GM19397 (cell line): Measurements from ENCODE around the gene LY86.
"Not testable (repeated sequence)": the region's sequence is repeated elsewhere in the genome, so short reads cannot be mapped to it uniquely, and the experiment has no call there.

Experiments used
- ATAC-seq: cut with Tn5 transposase; IDR thresholded peaks from one replicate; pipeline ENCODE4 v1.9.1; 2021; ENCODE audit warnings: mild to moderate bottlenecking, moderate library complexity; ENCODE audit not compliant: unreplicated experiment

The LY86 gene

GRCh38 chr6:6649824-6650349, 61.4 kb downstream of the LY86 start:
- ATAC-seq, result no peak

DNA sequence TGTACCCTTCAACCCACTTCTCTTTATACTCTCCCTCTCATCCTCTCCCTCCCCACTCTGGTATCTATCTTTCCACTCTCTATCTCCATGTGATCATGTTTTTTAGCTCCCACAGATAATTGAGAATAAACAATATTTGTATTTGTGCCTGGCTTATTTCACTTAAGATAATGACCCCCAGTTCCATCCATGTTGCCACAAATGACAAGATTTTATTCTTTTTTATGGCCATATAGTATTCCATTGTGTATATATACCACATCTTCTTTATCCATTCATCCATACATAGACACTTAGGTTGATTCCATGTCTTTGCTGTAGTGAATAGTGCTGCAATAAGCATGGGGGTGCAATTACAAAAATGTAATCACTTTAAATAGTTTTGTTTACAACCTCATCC, 62.3 kb downstream of the LY86 start:
- ATAC-seq, result no peak

DNA sequence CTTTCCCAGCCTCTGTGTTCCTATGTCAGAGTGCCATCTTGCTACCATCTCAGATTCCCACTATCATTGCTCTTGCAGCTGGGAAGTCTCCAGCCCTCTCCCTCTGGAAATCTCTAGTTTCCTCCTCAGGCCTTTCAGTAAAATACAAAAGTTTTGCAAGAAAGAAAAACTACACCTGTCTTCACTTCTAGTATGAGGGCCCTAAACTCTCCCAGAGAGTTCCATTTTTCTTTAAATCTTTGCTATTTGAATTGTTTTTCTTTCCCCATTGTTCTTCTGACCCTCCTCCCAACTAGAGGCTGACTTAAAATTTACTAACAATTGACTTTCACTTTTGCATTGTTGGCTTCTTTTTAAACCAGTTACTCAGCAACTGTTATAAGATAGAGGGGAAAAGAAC, 62.8 kb downstream of the LY86 start:
- no peak for ATAC-seq

DNA sequence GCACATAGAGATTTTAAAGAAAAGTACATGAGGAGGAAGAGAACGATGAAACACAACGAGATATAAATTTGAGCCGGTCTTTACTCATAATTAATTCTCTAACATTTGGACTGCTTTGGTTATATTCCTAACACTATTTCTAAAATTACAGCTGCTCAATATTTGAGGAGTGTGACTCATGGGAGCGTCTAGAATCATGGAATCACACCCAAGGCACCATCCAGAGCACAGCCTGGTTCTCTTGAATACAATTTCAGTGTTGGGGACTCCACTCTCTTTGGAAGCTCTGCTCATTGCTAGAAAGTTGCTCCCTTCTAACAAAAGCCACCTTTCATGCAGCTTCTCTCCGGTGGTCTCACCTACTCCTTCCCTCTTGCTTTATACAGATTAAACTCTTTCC, 64.4 kb downstream of the LY86 start:
- no peak for ATAC-seq

GRCh38 chr6:6654599-6655575, 66.4 kb downstream of the LY86 start:
- no peak for ATAC-seq

DNA sequence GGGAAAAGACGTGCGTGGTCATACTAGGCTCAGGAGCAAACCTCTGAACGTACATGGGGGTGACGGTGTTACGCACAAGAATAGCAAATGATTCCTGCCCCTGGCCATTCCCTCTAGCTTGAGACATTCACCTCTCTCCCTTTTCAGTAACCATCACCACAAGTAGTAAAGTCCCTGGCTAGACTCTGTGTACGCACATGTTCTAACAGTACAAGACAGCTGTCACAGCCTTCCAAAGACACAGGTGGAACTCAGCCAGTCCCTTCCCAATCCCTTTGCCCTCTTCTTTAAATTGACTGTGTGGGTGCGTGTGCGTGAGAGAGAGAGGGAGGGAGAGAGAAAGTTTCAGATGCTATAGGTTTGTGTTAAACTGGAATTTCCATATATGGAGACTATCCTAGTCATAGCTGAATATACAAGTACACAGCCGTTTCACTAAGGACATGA, 67.3 kb downstream of the LY86 start:
- no peak for ATAC-seq

DNA sequence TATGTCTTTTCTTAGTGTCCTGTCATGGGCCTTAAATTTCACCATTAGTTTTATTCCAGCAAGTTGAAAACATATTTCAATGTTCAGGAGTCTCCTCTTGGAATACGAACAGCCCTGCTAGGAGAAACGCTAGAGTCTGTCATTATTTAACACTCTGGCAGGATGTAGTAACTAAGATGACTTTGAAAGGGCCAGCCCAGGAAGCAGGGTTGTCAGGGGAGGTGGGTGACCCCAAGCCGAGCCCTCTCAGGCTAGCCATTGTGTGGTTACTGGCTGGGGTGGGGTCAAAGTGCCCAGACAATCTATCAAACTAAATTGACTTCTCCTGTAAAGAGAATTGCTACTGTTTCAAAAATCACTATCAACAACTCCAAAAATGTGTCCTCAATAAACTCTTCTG, 67.8 kb downstream of the LY86 start:
- no peak for ATAC-seq

- no peak for ATAC-seq
Measured at GRCh38 chr6:6657085-6657819, 68.7 kb downstream of the LY86 start.

DNA sequence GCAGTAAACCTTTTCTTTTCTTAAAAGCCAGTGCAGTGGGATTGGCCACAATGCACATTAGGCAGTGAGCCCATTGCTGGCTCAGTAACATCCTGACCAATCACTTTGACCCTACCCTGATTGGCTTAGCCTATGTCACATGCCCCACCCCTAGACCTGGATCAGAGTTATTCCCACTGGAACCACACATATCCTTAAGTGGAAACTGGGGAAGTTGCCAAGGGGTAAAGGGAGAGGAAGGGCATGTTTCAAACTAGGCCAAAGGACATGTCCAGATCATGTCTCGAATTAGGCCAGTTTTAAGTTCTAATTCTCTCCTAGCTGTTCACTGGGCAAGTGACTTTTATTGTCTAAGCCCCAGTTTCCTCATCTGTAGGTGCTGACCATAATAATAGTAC, 69.3 kb downstream of the LY86 start:
- no peak for ATAC-seq

GRCh38 chr6:6659600-6660327, 71.2 kb downstream of the LY86 start:
- peak; percentile 61 for ATAC-seq

DNA sequence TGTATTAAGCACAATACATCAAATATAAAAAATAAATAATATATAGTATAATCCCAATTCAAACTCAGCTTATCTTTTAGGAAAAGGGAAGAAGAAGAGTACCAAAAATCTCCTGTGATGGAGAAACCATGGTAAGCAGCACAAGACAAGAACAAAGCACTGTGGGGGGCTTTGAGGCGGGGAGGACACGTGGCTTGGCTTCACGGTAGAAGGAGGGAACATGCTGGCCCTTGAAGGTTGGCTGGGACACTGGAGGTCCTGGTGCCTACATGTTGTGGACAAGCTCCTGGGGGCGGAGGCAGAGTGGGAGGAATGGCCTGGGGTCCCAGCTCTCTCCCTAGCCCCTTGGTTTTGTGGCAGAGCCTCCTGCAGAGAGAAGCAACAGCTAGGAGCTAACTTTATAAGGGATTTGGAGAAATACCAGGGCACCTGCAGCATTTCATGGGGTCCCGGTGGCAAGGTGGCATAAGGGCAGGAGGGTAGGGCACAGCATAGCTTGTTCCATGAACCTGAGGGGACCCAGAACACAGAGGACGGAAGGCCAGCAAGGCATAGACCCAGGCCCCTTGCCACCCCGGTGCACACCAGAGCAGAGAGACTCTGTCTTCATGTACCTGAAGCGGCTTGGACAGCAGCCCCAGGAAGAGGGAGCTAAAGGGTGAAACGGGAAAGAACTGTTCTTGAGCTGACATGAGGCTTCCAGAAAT, 72.0 kb downstream of the LY86 start:
- no peak for ATAC-seq

DNA sequence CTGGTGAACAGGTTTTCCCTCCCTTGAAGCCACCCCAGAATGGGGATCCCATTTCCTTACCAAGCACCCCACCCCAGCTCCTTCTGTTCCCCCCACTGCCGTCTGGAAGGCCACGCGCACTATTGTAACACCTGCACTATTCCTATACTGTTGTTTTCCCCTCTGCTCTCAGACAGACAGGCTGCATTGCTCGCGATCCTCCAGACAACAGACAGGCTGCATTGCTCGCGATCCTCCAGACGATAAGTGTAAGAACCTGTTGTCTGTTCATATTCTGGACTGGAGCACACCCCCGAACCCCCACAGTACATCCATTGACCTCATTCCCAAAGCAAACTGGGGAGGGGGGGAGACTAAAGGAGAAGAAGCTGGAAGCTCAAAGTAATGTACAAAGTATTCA, 72.7 kb downstream of the LY86 start:
- ATAC-seq, result no peak

DNA sequence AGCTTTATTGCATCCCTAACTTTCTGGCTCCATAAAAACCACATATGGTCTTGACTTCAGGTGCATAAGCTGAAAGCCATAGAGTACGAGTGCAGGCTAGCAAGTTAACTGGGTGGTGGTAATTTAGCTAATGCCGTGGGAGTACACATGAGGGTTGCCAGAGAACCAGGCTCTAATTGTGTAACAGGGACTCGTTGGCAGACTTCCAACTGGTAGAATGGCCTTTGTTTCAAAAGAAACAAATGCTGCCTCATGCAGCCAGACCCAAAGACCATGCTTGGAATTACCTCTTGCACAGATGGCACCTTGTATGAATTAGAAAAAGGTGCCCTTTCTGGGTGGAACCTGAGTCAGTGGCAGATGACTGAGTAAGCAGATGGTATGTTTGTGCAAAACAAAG, 73.2 kb downstream of the LY86 start:
- no peak for ATAC-seq

DNA sequence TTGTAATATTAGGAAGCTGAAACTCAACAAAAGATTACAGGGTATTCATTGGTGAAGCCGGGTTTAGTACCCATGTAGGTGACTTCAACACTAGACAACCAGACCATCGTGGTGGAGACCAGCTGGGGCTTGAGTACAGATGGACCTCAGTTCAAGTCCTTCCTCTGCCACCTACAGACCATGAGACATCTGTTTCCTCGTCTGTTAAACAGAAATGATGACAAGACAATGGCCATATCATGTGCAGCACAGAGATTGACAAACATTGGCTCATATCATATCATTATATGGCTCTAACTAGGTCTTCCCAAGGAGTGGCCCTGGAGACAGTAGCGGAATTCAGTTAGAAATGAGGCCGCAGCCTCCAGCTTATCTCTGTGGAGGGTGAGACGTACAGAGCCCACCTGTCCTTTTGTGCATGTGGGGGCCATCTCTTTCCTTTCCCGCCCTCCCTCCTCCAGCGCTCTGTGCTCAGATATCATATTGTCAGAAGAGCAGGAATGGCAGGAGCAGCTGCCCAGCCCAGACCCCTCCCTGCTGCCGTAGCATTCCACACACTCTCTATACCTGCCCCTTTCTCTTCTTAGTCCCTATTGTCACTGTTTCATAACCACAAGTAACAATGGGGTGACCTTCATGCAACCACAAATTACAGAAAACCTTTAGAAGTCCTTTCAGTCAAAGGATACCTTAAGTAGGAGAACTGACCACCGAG, 75.1 kb downstream of the LY86 start:
- no peak for ATAC-seq

DNA sequence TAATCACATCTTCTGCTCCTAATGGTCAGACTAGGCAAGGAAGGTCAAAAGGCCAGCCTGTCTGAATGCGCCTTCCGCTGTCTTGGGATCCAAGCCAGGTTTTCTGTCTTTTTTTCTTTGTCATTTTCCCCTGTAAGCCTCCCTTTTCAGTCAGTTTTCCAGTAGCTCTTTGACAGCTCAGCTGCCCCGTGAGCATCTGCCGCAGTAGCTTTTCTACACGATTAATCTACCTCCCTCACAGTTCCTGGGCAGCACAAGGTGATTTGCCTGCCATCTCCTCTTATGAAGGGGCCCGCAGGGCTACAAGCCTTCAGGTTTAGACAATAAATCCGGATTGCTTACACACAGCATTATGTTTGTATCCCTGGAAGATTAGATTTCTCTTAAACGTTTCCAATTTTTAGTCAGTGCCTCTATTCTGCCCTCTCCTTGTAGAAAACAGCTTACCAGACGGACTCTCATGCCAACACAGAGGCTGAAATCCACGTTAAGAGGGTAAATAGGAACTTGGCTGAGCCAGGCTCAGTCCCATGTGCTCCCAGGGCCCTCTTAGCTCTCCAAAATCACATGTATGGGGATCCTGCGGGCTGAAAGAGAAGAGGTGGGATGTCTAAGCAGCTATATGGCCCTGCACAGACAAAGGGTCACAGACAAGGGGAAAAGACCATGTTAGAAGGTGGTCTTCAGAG, 77.2 kb downstream of the LY86 start:
- ATAC-seq, result no peak

DNA sequence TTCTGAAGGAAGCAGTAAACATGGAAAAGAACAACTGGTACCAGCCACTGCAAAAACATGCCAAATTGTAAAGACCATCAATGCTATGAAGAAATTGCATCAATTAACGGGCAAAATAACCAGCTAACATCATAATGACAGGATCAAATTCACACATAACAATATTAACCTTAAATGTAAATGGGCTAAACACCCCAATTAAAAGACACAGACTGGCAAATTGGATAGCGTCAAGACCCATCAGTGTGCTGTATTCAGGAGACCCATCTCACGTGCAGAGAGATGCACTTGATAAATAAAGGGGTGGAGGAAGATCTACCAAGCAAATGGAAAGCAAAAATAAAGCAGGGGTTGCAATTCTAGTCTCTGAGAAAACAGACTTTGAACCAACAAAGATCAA, 81.6 kb downstream of the LY86 start:
- not testable (repeated sequence) for ATAC-seq

DNA sequence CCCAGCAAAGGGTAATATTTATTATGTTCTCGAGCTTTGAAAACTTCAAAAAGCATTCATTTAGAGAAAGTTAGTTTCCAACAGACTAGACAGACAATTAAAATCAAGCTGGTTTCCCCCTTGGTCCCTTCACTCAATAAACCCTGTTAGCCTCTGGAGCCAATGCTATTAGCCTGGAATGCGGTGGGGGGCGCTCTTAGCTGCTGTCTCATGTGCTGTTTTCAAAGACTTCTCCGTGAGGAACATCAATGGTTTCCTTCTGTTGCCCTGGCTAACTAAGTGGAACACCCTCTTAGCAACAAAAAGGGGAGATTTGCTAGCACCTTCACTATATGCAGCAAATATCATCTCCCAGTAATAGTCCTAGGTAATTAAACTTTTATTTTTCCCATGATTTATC, 86.4 kb downstream of the LY86 start:
- no peak for ATAC-seq

DNA sequence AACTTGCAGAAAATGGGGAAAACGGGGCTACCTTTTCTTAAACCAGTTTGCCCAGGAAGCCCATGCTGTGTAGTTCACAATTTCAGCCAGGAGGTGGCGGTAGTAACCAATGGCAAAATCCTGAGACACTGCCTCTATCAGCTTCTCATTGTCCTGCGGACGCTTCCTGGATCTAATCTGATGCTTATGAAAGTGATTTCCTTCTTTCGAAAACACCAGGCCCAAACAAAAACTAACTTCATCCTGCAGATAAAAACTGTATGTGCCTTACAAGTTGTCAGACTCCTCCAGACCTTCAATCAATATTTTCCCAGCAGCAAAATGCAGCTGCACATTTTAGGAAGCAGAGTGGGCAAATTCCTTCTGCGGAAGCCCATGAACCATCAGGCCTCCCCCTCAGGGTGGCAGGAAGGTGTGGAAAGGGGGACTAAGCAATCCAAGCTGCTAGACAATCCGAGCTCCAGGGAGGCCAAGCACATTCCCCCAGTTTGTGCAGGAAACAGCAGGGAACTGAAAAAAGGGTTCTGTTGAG, 88.5 kb downstream of the LY86 start:
- no peak for ATAC-seq

- ATAC-seq, result no peak
Measured at GRCh38 chr6:6678185-6678671, 89.7 kb downstream of the LY86 start.
